A549 (cell line): ENCODE results near the gene CISH. TPM values are rescaled to one million over a fixed set of nuclear protein-coding genes. Genes with fewer than 3 reads are reported as not detected.
A peak's percentile ranks its signal among the peaks of the same experiment; 100 is the strongest.

ENCODE experiments used
- ATAC-seq, 2 experiments: fragments of 200-7000 bp in 1 of 2; fragments of >200 bp in 1 of 2; cut with Nextera tagmentation in 1 of 2; cut with Tn5 transposase in 1 of 2; 3 replicates each; pipeline versions ENCODE4 v1.8.0 to v1.9.1; 2018 to 2020; ENCODE audit warnings: mild to moderate bottlenecking in 1 of 2, moderate library complexity in 1 of 2
- CTCF ChIA-PET: fragments of 300-600 bp; sonication (Branson Sonifier 250); formaldehyde crosslinking; extraction: SDS; loops from one replicate; lab custom pipeline; 2021; ENCODE audit warnings: antibody characterized with exemption, inconsistent platforms; lab: Yijun Ruan, JAX
- POLR2A ChIA-PET: fragments of 350-600 bp; formaldehyde crosslinking; extraction: SDS; loops from one replicate; lab custom pipeline; 2021; ENCODE audit warnings: antibody characterized with exemption, inconsistent platforms; lab: Yijun Ruan, JAX
- DNase-seq, 2 experiments: peaks; one replicate each; pipeline versions ENCODE4 v3.0.0 to v3.0.0-alpha.2; 2011 to 2016; ENCODE audit warnings: low read depth in 1 of 2, low spot score in 1 of 2
- FAIRE-seq: peaks from 2 replicates; lab custom pipeline; 2011; peaks lifted over from hg19 to GRCh38; lab: Jason Lieb, UNC
- H3K27ac ChIP-seq, 2 experiments: fragments of >200 bp; sonication (Bioruptor Twin); formaldehyde crosslinking; 3 replicates each; pipeline ENCODE4 v1.5.1; 2016 to 2017
- H3K4me1 ChIP-seq: fragments of >200 bp; sonication (Bioruptor Twin); formaldehyde crosslinking; 3 replicates; pipeline ENCODE4 v1.6.1; 2016
- H3K4me2 ChIP-seq: fragments of >200 bp; sonication (Bioruptor Twin); formaldehyde crosslinking; 3 replicates; pipeline ENCODE4 v1.6.1; 2016
- H3K4me3 ChIP-seq: fragments of >200 bp; sonication (Bioruptor Twin); formaldehyde crosslinking; 3 replicates; pipeline ENCODE4 v1.5.1; 2016
- H3K9me3 ChIP-seq: fragments of >200 bp; sonication (Bioruptor Twin); formaldehyde crosslinking; 3 replicates; pipeline ENCODE4 v1.6.1; 2016
- BHLHE40 ChIP-seq: IDR thresholded peaks from 2 replicates; pipeline ENCODE4 v1.6.1; 2012; ENCODE audit warnings: low read depth, low read length, inconsistent platforms
- CEBPB ChIP-seq, 2 experiments: fragments of >200 bp in 1 of 2; sonication (Bioruptor Twin) in 1 of 2; formaldehyde crosslinking in 1 of 2; IDR thresholded peaks; 2 replicates each; pipeline ENCODE4 v1.6.1; 2012 to 2016
- EHF ChIP-seq: fragments of 250-450 bp; sonication (Bioruptor Pico); IDR thresholded peaks from 2 replicates; pipeline ENCODE4 v1.5.0; 2020; ENCODE audit warnings: mild to moderate bottlenecking
- EHMT2 ChIP-seq: fragments of 200-600 bp; sonication (generic); IDR thresholded peaks from 2 replicates; pipeline ENCODE4 v1.6.1; 2016; ENCODE audit warnings: antibody characterized with exemption, low read depth, mild to moderate bottlenecking, moderate library complexity
- EP300 ChIP-seq, 2 experiments: fragments of >200 bp; sonication (Bioruptor Twin); formaldehyde crosslinking; IDR thresholded peaks; 2 replicates in 1 of 2; 3 replicates in 1 of 2; pipeline ENCODE4 v1.6.1; 2016 to 2017
- FOXS1 ChIP-seq: fragments of 250-450 bp; sonication (Bioruptor Pico); IDR thresholded peaks from 2 replicates; pipeline ENCODE4 v1.5.0; 2020; ENCODE audit warnings: mild to moderate bottlenecking, moderate library complexity
- HDAC2 ChIP-seq: fragments of 200-600 bp; sonication (generic); IDR thresholded peaks from 2 replicates; pipeline ENCODE4 v1.6.1; 2016
- HEYL ChIP-seq: fragments of 250-450 bp; sonication (Bioruptor Pico); IDR thresholded peaks from 2 replicates; pipeline ENCODE4 v1.8.0; 2021; ENCODE audit warnings: mild to moderate bottlenecking, moderate library complexity
- HOXB5 ChIP-seq: fragments of 250-450 bp; sonication (Bioruptor Pico); IDR thresholded peaks from 2 replicates; pipeline ENCODE4 v1.5.0; 2020; ENCODE audit warnings: mild to moderate bottlenecking, moderate library complexity
- KDM1A ChIP-seq: fragments of 200-600 bp; sonication (generic); IDR thresholded peaks from 2 replicates; pipeline ENCODE4 v1.6.1; 2016; ENCODE audit warnings: low read depth, mild to moderate bottlenecking
- KDM5A ChIP-seq: fragments of 200-600 bp; sonication (generic); IDR thresholded peaks from 2 replicates; pipeline ENCODE4 v1.6.1; 2016; ENCODE audit warnings: antibody characterized with exemption, mild to moderate bottlenecking
- MAZ ChIP-seq: fragments of 150-350 bp; IDR thresholded peaks from 2 replicates; pipeline ENCODE4 v1.6.1; 2014; ENCODE audit warnings: antibody characterized with exemption, low read depth, low read length, borderline replicate concordance
- NFE2L2 ChIP-seq: fragments of 150-350 bp; conservative IDR thresholded peaks from 2 replicates; pipeline ENCODE4 v1.6.1; 2014; ENCODE audit warnings: low read length
- NPAS2 ChIP-seq: fragments of 250-450 bp; sonication (Bioruptor Pico); IDR thresholded peaks from 2 replicates; pipeline ENCODE4 v1.8.0; 2022; ENCODE audit warnings: mild to moderate bottlenecking, moderate library complexity, borderline replicate concordance
- NR3C1 ChIP-seq: fragments of >200 bp; sonication (Bioruptor Twin); formaldehyde crosslinking; IDR thresholded peaks from 3 replicates; pipeline ENCODE4 v1.6.1; 2017
- RAD21 ChIP-seq, 2 experiments: fragments of >200 bp in 1 of 2; sonication (Bioruptor Twin) in 1 of 2; formaldehyde crosslinking in 1 of 2; IDR thresholded peaks in 1 of 2; conservative IDR thresholded peaks in 1 of 2; 2 replicates in 1 of 2; 3 replicates in 1 of 2; pipeline ENCODE4 v1.6.1; 2012 to 2018; ENCODE audit warnings: inconsistent platforms in 1 of 2
- RNF2 ChIP-seq: fragments of 200-600 bp; sonication (generic); IDR thresholded peaks from 2 replicates; pipeline ENCODE4 v1.6.1; 2016; ENCODE audit warnings: low read depth, mild to moderate bottlenecking, antibody characterized with exemption, moderate library complexity, borderline replicate concordance
- TFCP2L1 ChIP-seq: fragments of 250-450 bp; sonication (Bioruptor Pico); IDR thresholded peaks from 2 replicates; pipeline ENCODE4 v1.5.0; 2021; ENCODE audit warnings: mild to moderate bottlenecking
- TP53 ChIP-seq: fragments of 250-450 bp; sonication (Bioruptor Pico); IDR thresholded peaks from 2 replicates; pipeline ENCODE4 v1.5.0; 2021; ENCODE audit warnings: mild to moderate bottlenecking, moderate library complexity
- ZFP36 ChIP-seq: fragments of 450-650 bp; IDR thresholded peaks from 2 replicates; pipeline ENCODE4 v1.6.1; 2014; ENCODE audit warnings: borderline replicate concordance; ENCODE audit not compliant: partially characterized antibody
- ZNF302 ChIP-seq: fragments of 250-450 bp; sonication (Bioruptor Pico); IDR thresholded peaks from 2 replicates; pipeline ENCODE4 v1.9.0; 2021; ENCODE audit warnings: inconsistent platforms, mild to moderate bottlenecking, moderate library complexity
- WGBS: methylation state at CpG from one replicate; pipeline ENCODE4 v1.1.6; 2017; ENCODE audit errors: missing lambda C conversion rate; 5-methylcytosine and 5-hydroxymethylcytosine counted together
- polyA plus RNA-seq, 4 experiments: library from polyadenylated mRNA; depleted of rRNA in 3 of 4; stranded (reverse); fragments of >200 nt; fragmentation: RNase III in 1 of 4; extraction: RNeasy Plus Mini Kit Qiagen cat#74134 plus additional on column Dnase treatment in 1 of 4; gene quantifications; 2 replicates in 3 of 4; 3 replicates in 1 of 4; pipeline ENCODE4 v1.2.3, GENCODE V29; 2011 to 2017
- TF ChIP-seq, protein P1 (sequence below): IDR thresholded peaks from 2 replicates; pipeline ENCODE4 v1.6.1; 2012
- TF ChIP-seq, protein P2 (sequence below): fragments of >200 bp; sonication (Bioruptor Twin); formaldehyde crosslinking; IDR thresholded peaks from 3 replicates; pipeline ENCODE4 v1.6.1; 2016
- TF ChIP-seq, protein P3 (sequence below): IDR thresholded peaks from 2 replicates; pipeline ENCODE4 v1.6.1; 2012; ENCODE audit warnings: low read depth, borderline replicate concordance
- TF ChIP-seq, protein P4 (sequence below): IDR thresholded peaks from 2 replicates; pipeline ENCODE4 v1.6.1; 2012

Gene CISH
- polyA plus RNA-seq, 2 of the 4 experiments (the other 2 are of a cell fraction): 0.43 to 0.68 TPM

DNA sequence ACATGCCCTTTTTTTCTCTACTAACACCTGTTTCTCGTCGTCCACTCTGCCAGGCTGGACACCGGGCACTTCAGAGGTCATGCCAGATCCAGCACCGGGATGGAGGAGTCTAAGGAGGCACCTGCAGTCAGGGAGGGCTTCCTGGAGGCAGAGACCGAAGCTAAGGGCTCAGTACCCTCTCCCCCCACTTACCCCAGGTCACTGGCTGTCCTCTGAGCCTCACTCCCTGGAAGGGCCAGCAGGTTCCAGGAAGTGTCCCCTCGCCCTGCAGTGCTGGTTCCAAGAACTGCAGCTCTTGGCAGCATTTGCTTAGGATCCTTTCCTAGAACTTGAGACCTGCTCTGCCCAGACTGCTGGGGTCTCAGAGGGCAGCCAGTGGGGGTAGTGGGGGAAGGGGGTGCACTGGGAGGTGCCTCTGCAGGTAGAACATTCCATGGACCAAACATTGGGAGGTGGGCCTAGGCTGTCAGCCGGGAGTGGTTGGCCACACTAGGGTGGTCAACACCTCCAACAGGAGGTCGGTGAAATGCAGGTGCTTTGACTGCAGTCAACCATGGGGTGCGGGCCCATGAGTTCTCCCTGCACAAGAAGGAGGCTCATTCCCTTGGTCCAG lies 11.3 kb downstream of the CISH start:
- H3K27ac ChIP-seq: peak overlapping the region; percentile 97 to 98
- TF ChIP-seq ZFP36: peak; percentile 78
- TF ChIP-seq, protein P1, sequence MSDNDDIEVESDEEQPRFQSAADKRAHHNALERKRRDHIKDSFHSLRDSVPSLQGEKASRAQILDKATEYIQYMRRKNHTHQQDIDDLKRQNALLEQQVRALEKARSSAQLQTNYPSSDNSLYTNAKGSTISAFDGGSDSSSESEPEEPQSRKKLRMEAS: no peak
- no peak overlapping the region for H3K4me3 ChIP-seq
- DNase-seq: no peak
- FAIRE-seq: no peak
- POLR2A ChIA-PET: interaction anchor here (1.0 to 1.2 kb wide), 2 partner anchors 11 to 31 kb away, joined by 5 to 8 read pairs; partner anchors contain the start of gene HEMK1
- WGBS: 93% methylated on average over 5 of the region's 9 CpGs
- peak overlapping the region; percentile 91 for H3K4me2 ChIP-seq
- no peak for ATAC-seq
- H3K9me3 ChIP-seq: no peaks in the 10 kb centered on the region
- CTCF ChIA-PET: interaction anchor here (1.1 to 18.5 kb wide), 4 partner anchors 9 to 58 kb away, joined by 3 to 375 read pairs (median 57); partner anchors contain the start of genes C3orf18, CISH and HEMK1
- peaks cover 33% of the 10 kb centered on the region for H3K4me1 ChIP-seq

DNA sequence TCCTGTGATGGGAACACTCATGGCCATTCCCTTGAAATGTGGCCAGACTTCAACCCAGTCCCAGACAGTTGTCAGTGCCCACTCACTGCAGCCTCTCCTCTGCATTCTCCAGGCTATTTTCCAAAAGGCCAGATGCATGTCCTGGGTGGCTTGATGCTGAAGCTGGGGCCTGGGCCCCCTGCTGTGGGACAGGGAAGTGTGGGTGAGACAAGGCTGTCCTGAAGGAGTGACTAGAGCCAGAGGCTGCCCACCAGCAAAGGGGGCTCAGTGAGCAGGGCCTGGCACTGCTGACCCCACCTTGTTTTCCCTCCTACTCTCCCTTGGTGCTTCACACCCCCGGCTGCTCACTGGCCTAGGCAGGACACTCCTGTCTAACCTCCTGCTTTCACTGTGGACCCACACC lies 11.9 kb downstream of the CISH start:
- H3K4me2 ChIP-seq: no peak overlapping the region; the same call in 2 of the 3 replicates
- POLR2A ChIA-PET: no interaction called here
- TF ChIP-seq NR3C1: no peak
- no peak for TF ChIP-seq EHF (CRISPR knock-in tag)
- TF ChIP-seq ZNF302: no peak
- TF ChIP-seq RAD21 (conservative IDR thresholded peaks at IDR 0.05 in 1 of 2, IDR thresholded peaks at IDR 0.05 in 1 of 2): no peak
- TF ChIP-seq KDM1A: no peak
- no peak for TF ChIP-seq HDAC2
- TF ChIP-seq, all 56 proteins: peak for 0
- Histone ChIP-seq H3K27ac (peak overlapping the region; percentile 97 to 98; a peak in 5 of 6 replicates), H3K4me3 (no peak overlapping the region), H3K4me1 (peaks cover 30% of the 10 kb centered on the region), H3K9me3 (no peaks in the 10 kb centered on the region)
- CTCF ChIA-PET: interaction anchor here (3.3 to 18.5 kb wide), 3 partner anchors 14 to 28 kb away, joined by 11 to 375 read pairs (median 107); partner anchors contain the start of genes C3orf18, CISH and HEMK1
- FAIRE-seq (no peak), DNase-seq (no peak), ATAC-seq (no peak)
- WGBS: 75% methylated on average over 1 of the region's 1 CpG

DNA sequence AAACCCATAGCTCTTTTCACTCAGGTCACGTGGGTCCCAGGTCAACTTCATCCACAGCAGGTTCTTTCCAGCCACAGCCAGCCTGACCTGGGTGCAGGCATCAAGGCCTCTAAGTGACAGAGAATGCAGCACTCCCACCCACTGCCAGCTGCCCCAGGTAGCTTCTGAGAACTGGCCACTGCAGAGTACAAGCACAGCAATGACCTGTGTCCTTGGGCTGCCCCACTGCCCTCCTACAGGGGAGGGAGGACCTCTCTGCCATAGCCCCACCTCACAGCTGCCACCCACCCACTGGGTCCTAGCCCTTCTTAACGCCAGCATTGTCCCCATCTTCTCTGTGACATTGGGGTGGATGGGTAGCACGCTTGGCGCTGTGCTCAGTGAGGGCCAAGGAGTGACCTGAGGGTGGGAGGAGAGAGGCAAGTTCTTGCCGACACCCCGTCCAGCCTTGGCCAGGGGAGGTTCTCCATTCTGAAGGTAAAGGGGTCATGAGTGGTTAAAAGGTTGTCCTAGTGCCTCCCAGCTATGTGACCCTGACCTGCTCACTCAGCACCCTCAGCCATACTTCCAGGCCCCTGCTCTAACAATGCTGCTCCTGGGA lies 12.4 kb downstream of the CISH start:
- 94% methylated on average over 5 of the region's 6 CpGs for WGBS
- Histone ChIP-seq H3K9me3 (no peaks in the 10 kb centered on the region), H3K4me2 (no peak overlapping the region), H3K4me3 (no peak overlapping the region), H3K4me1 (peaks cover 30% of the 10 kb centered on the region), H3K27ac (peak overlapping the region; percentile 97 to 98; a peak in 4 of 6 replicates)
- no peak for FAIRE-seq
- POLR2A ChIA-PET: no interaction called here
- no peak for TF ChIP-seq HEYL (CRISPR knock-in tag)
- TF ChIP-seq MAZ: no peak
- no peak for TF ChIP-seq RNF2
- TF ChIP-seq EP300 (IDR thresholded peaks at IDR 0.05): no peak
- TF ChIP-seq NPAS2 (CRISPR knock-in tag): no peak
- TF ChIP-seq CEBPB (IDR thresholded peaks at IDR 0.05): no peak
- no peak for TF ChIP-seq HOXB5 (CRISPR knock-in tag)
- TF ChIP-seq BHLHE40: no peak
- no peak for TF ChIP-seq ZNF302
- no peak for TF ChIP-seq FOXS1
- TF ChIP-seq, protein P2, sequence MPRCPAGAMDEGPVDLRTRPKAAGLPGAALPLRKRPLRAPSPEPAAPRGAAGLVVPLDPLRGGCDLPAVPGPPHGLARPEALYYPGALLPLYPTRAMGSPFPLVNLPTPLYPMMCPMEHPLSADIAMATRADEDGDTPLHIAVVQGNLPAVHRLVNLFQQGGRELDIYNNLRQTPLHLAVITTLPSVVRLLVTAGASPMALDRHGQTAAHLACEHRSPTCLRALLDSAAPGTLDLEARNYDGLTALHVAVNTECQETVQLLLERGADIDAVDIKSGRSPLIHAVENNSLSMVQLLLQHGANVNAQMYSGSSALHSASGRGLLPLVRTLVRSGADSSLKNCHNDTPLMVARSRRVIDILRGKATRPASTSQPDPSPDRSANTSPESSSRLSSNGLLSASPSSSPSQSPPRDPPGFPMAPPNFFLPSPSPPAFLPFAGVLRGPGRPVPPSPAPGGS: no peak
- TF ChIP-seq, protein P3, sequence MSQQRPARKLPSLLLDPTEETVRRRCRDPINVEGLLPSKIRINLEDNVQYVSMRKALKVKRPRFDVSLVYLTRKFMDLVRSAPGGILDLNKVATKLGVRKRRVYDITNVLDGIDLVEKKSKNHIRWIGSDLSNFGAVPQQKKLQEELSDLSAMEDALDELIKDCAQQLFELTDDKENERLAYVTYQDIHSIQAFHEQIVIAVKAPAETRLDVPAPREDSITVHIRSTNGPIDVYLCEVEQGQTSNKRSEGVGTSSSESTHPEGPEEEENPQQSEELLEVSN: no peak
- TF ChIP-seq, protein P4, sequence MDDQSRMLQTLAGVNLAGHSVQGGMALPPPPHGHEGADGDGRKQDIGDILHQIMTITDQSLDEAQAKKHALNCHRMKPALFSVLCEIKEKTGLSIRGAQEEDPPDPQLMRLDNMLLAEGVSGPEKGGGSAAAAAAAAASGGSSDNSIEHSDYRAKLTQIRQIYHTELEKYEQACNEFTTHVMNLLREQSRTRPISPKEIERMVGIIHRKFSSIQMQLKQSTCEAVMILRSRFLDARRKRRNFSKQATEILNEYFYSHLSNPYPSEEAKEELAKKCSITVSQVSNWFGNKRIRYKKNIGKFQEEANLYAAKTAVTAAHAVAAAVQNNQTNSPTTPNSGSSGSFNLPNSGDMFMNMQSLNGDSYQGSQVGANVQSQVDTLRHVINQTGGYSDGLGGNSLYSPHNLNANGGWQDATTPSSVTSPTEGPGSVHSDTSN: no peak
- no peak for TF ChIP-seq NR3C1
- TF ChIP-seq EHMT2: no peak
- no peak for TF ChIP-seq TP53 (CRISPR knock-in tag)
- TF ChIP-seq TFCP2L1 (CRISPR knock-in tag): no peak
- no peak for TF ChIP-seq KDM5A
- TF ChIP-seq NFE2L2: no peak
- CTCF ChIA-PET: interaction anchor here (1.5 to 9.1 kb wide), 3 partner anchors 15 to 27 kb away, joined by 3 to 107 read pairs (median 11); partner anchors contain the start of gene CISH
- DNase-seq: no peak
- no peak for ATAC-seq
